Ishikawa (cell line): Measurements from ENCODE around the gene C4orf54.

Experiments
- CEBPB ChIP-seq: IDR thresholded peaks from 2 replicates; pipeline ENCODE4 v1.6.1; 2012
- CREB1 ChIP-seq: IDR thresholded peaks from 2 replicates; pipeline ENCODE4 v1.6.1; 2012; ENCODE audit warnings: low read depth
- EGR1 ChIP-seq: IDR thresholded peaks from 2 replicates; pipeline ENCODE4 v1.6.1; 2012
- EP300 ChIP-seq: IDR thresholded peaks from 2 replicates; pipeline ENCODE4 v1.6.1; 2012; ENCODE audit warnings: borderline replicate concordance
- FOXM1 ChIP-seq: IDR thresholded peaks from 2 replicates; pipeline ENCODE4 v1.6.1; 2012; ENCODE audit warnings: low read depth, borderline replicate concordance
- NFIC ChIP-seq: IDR thresholded peaks from 2 replicates; pipeline ENCODE4 v1.6.1; 2012
- RAD21 ChIP-seq: IDR thresholded peaks from 2 replicates; pipeline ENCODE4 v1.6.1; 2012; ENCODE audit warnings: low read depth
- TAF1 ChIP-seq: IDR thresholded peaks from 2 replicates; pipeline ENCODE4 v1.6.1; 2012; ENCODE audit warnings: low read depth, mild to moderate bottlenecking
- TCF12 ChIP-seq: IDR thresholded peaks from 2 replicates; pipeline ENCODE4 v1.6.1; 2012; ENCODE audit warnings: low read depth
- TEAD4 ChIP-seq: IDR thresholded peaks from 2 replicates; pipeline ENCODE4 v1.6.1; 2012
- YY1 ChIP-seq: IDR thresholded peaks from 2 replicates; pipeline ENCODE4 v1.6.1; 2012; ENCODE audit warnings: low read depth
- ZBTB7A ChIP-seq: IDR thresholded peaks from 2 replicates; pipeline ENCODE4 v1.6.1; 2012; ENCODE audit warnings: low read depth
- TF ChIP-seq, protein P1 (sequence below): IDR thresholded peaks from 2 replicates; pipeline ENCODE4 v1.6.1; 2012
- TF ChIP-seq, protein P2 (sequence below): IDR thresholded peaks from 2 replicates; pipeline ENCODE4 v1.6.1; 2012
- TF ChIP-seq, protein P3 (sequence below): IDR thresholded peaks from 2 replicates; pipeline ENCODE4 v1.6.1; 2012; ENCODE audit warnings: low read depth, mild to moderate bottlenecking

Gene C4orf54

DNA sequence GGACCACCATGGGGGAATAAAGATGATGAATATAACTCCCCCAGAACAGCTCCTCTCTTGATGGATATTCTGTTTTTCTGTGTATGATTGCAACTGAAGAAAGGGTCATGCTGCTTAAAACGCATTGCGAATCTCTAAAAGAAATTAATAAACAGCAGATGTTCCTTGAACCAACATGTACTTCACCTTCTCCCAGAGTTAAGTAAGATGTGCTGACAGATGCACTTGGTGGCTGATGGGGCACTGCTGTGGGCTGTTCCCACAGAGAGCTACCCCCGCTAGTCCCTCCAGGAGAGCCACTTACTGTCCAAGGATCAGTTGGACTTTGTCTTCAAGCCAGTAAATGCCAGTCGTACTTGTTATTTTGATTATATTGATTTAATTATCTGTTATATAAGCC is 26.3 kb upstream of the C4orf54 start:
- TF ChIP-seq YY1, result no peak
- TF ChIP-seq NFIC, result no peak
- no peak for TF ChIP-seq EGR1
- no peak for TF ChIP-seq TEAD4
- TF ChIP-seq, protein P1, sequence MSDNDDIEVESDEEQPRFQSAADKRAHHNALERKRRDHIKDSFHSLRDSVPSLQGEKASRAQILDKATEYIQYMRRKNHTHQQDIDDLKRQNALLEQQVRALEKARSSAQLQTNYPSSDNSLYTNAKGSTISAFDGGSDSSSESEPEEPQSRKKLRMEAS, result no peak
- no peak for TF ChIP-seq RAD21
- TF ChIP-seq CEBPB, result no peak
- TF ChIP-seq FOXM1, result no peak
- no peak for TF ChIP-seq EP300
- TF ChIP-seq, protein P2, sequence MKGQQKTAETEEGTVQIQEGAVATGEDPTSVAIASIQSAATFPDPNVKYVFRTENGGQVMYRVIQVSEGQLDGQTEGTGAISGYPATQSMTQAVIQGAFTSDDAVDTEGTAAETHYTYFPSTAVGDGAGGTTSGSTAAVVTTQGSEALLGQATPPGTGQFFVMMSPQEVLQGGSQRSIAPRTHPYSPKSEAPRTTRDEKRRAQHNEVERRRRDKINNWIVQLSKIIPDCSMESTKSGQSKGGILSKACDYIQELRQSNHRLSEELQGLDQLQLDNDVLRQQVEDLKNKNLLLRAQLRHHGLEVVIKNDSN, result no peak
- no peak for TF ChIP-seq TCF12
- TF ChIP-seq CREB1, result no peak
- no peak for TF ChIP-seq TAF1
- TF ChIP-seq ZBTB7A, result no peak
- TF ChIP-seq, protein P3, sequence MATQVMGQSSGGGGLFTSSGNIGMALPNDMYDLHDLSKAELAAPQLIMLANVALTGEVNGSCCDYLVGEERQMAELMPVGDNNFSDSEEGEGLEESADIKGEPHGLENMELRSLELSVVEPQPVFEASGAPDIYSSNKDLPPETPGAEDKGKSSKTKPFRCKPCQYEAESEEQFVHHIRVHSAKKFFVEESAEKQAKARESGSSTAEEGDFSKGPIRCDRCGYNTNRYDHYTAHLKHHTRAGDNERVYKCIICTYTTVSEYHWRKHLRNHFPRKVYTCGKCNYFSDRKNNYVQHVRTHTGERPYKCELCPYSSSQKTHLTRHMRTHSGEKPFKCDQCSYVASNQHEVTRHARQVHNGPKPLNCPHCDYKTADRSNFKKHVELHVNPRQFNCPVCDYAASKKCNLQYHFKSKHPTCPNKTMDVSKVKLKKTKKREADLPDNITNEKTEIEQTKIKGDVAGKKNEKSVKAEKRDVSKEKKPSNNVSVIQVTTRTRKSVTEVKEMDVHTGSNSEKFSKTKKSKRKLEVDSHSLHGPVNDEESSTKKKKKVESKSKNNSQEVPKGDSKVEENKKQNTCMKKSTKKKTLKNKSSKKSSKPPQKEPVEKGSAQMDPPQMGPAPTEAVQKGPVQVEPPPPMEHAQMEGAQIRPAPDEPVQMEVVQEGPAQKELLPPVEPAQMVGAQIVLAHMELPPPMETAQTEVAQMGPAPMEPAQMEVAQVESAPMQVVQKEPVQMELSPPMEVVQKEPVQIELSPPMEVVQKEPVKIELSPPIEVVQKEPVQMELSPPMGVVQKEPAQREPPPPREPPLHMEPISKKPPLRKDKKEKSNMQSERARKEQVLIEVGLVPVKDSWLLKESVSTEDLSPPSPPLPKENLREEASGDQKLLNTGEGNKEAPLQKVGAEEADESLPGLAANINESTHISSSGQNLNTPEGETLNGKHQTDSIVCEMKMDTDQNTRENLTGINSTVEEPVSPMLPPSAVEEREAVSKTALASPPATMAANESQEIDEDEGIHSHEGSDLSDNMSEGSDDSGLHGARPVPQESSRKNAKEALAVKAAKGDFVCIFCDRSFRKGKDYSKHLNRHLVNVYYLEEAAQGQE, result no peak

DNA sequence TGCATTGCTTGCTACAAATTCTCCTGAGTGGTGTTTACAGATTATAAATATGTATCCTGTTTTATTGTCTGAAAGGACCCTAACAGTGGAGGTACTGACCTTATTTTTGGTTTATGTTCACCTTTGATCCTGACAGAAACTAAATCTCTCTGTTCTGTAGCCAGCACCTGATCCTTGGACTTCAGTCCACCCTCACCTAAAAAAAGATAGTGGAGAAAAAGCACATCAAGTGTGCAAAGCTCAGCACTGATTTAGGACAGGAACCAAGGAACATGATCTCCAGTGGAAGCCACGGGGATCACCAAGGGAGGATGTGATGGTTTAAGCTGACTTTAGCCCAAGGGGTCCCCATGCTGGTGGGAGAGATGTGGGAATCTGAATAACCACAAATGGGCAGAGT is 22.3 kb upstream of the C4orf54 start:
- TF ChIP-seq, protein P2, result no peak
- TF ChIP-seq, protein P3, result no peak
- TF ChIP-seq EP300 (no peak), NFIC (no peak), CREB1 (no peak), EGR1 (no peak), TCF12 (no peak), RAD21 (no peak), YY1 (no peak), CEBPB (no peak), TEAD4 (no peak)
- TF ChIP-seq, protein P1, result no peak

DNA sequence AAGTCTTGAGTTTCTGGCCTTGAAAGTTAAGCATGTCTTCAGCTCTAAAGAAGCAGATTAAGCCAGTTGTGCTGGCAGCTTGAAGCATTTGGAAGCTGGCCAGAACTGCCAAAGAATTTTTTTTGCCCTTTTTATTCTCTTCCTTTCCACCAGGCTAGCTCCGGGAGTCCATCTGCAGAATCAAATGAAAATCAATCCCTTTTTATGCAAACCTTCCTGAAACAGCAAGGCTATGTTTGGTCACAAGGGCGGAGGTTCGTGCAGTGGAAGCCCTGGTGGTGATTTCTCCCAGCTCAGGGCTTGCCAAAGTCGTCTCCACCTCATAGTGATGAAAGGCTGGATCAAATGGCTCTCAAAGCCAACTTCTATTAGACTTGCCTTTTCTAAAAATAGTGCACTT is 21.6 kb upstream of the C4orf54 start:
- TF ChIP-seq NFIC, result peak; percentile 66
- TF ChIP-seq, protein P1, result no peak

DNA sequence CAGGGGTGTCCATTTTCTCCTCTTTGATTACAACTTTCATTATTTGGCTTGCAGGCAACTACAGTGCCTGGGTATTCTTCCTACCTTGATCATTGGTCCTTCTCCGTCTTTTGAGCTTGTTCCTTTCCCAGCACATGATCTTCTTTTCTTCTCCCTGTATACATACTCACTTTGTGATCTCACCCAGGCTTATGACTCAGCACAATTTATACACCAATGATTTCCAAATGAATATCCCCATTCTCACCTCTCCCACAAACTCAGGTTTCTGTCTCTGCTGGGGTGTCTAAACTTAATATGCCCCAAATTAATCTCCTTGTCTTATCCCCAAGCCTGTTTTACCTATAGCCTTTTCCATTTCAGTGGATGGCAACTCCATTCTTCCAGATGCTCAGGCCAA is 19.5 kb upstream of the C4orf54 start:
- TF ChIP-seq, protein P3, result no peak
- TF ChIP-seq CEBPB (no peak), NFIC (no peak), FOXM1 (no peak)
- TF ChIP-seq, protein P2, result no peak
